ENCODE data around the gene RNLS. TPM values are rescaled to one million over a fixed set of nuclear protein-coding genes. Genes with fewer than 3 reads are reported as not detected.

The RNLS gene
- total RNA-seq, 1 experiment from 2014 or later: 8.1 TPM

- DNase-seq (ENCODE audit: low spot score): no peak
- no peaks in the 10 kb centered on the region for H3K9me3 ChIP-seq (ENCODE audit: low read depth, low read length, poor library complexity, severe bottlenecking)
Observed at GRCh38 chr10:88337134-88337533, 246.0 kb downstream of the RNLS start.

DNA sequence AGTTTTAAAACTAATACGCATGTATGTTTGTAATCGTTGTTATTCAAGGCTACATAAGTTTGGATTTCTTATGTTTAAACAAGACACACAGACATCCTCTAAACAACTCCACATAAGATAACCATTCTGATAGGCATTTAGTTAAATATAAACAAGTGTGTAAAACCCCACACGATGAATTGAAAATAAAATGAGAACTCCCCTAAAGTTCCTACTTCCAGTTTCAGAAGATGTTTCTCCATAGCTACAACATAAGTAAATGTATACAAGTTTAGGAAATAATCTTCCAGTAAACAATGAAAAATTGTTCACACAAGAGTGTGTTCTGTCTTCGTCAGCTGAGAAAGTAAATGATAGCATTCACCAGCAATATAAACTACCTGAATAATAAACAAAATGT lies 246.8 kb downstream of the RNLS start:
- DNase-seq (ENCODE audit: low spot score): no peak
- BruUV-seq (replicated peaks): no TSS peak
- H3K27ac ChIP-seq (ENCODE audit: low read depth, low read length, poor library complexity, severe bottlenecking): no peak overlapping the region
- no peaks in the 10 kb centered on the region for H3K4me1 ChIP-seq (ENCODE audit: insufficient read depth, low read length, poor library complexity, severe bottlenecking)
- CTCF ChIA-PET: no interaction called here
- no peaks in the 10 kb centered on the region for H3K9me3 ChIP-seq (ENCODE audit: low read depth, low read length, poor library complexity, severe bottlenecking)
- no peaks in the 10 kb centered on the region for H3K27me3 ChIP-seq (replicated peaks; ENCODE audit: insufficient read depth, low read depth, low read length, poor library complexity)
- POLR2A ChIA-PET (ENCODE audit: low non-redundant PET): no interaction called here
- intact Hi-C loops (cut with micrococcal nuclease; ENCODE audit: unreplicated experiment): no loop called here
- H3K4me3 ChIP-seq (ENCODE audit: low read depth, low read length, poor library complexity, severe bottlenecking): no peak overlapping the region
- no peak for TF ChIP-seq EZH2 (IDR thresholded peaks at IDR 0.05; ENCODE audit: borderline replicate concordance, low read depth, low read length, poor library complexity, severe bottlenecking)
- no peak for TF ChIP-seq CTCF (conservative IDR thresholded peaks at IDR 0.05; ENCODE audit: low read depth, low read length)
- H3K36me3 ChIP-seq (ENCODE audit: insufficient read depth, low read length, poor library complexity, severe bottlenecking): no peaks in the 10 kb centered on the region

More at GRCh38 chr10:88337134-88337533, 246.0 kb downstream of the RNLS start:
- Histone ChIP-seq H3K27ac (ENCODE audit: low read depth, low read length, poor library complexity, severe bottlenecking) (no peak overlapping the region), H3K4me1 (ENCODE audit: insufficient read depth, low read length, poor library complexity, severe bottlenecking) (no peaks in the 10 kb centered on the region), H3K4me3 (ENCODE audit: low read depth, low read length, poor library complexity, severe bottlenecking) (no peak overlapping the region), H3K27me3 (replicated peaks; ENCODE audit: insufficient read depth, low read depth, low read length, poor library complexity) (no peaks in the 10 kb centered on the region), H3K36me3 (ENCODE audit: insufficient read depth, low read length, poor library complexity, severe bottlenecking) (no peaks in the 10 kb centered on the region)
- no TSS peak for BruUV-seq (replicated peaks)
- TF ChIP-seq EZH2 (IDR thresholded peaks at IDR 0.05; ENCODE audit: borderline replicate concordance, low read depth, low read length, poor library complexity, severe bottlenecking) (no peak), CTCF (conservative IDR thresholded peaks at IDR 0.05; ENCODE audit: low read depth, low read length) (no peak)
- ChIA-PET POLR2A (ENCODE audit: low non-redundant PET) (no interaction called here), CTCF (no interaction called here)
- intact Hi-C loops (cut with micrococcal nuclease; ENCODE audit: unreplicated experiment): no loop called here

DNA sequence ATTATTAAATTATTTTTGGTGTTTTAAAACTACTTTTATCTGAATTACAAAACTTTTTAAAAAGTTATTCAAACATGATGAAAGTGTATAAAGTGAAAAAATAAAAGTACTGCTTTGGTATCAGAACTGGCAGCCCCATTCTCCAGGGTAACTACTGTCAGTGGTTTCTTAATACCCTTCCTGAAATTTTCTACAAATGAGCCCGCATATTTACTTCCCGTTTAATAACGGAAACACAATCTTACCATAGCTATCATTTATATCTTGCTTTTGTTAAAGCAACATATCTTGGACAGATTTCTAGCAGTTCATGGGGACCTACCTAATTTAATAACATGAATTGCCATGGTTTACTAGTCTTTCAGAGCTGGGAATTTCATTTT lies 249.9 kb downstream of the RNLS start:
- CTCF ChIA-PET: no interaction called here
- POLR2A ChIA-PET (ENCODE audit: low non-redundant PET): no interaction called here

More for the DNA sequence above, 249.9 kb downstream of the RNLS start:
- no TSS peak for BruUV-seq (replicated peaks)
- Histone ChIP-seq H3K4me1 (ENCODE audit: insufficient read depth, low read length, poor library complexity, severe bottlenecking) (no peaks in the 10 kb centered on the region), H3K9me3 (ENCODE audit: low read depth, low read length, poor library complexity, severe bottlenecking) (no peaks in the 10 kb centered on the region), H3K27me3 (replicated peaks; ENCODE audit: insufficient read depth, low read depth, low read length, poor library complexity) (no peaks in the 10 kb centered on the region), H3K4me3 (ENCODE audit: low read depth, low read length, poor library complexity, severe bottlenecking) (no peak overlapping the region), H3K27ac (ENCODE audit: low read depth, low read length, poor library complexity, severe bottlenecking) (no peak overlapping the region), H3K36me3 (ENCODE audit: insufficient read depth, low read length, poor library complexity, severe bottlenecking) (no peaks in the 10 kb centered on the region)
- intact Hi-C loops (cut with micrococcal nuclease; ENCODE audit: unreplicated experiment): no loop called here
- DNase-seq (ENCODE audit: low spot score): no peak
- TF ChIP-seq CTCF (conservative IDR thresholded peaks at IDR 0.05; ENCODE audit: low read depth, low read length) (no peak), EZH2 (IDR thresholded peaks at IDR 0.05; ENCODE audit: borderline replicate concordance, low read depth, low read length, poor library complexity, severe bottlenecking) (no peak)

Measured in A673 (cell line).